ENCODE results near the gene CNNM4.
A peak's percentile ranks its signal among the peaks of the same experiment; 100 is the strongest.

Gene CNNM4

GRCh38 chr2:96760036-96760985 lies at the start of gene CNNM4:
Gene CNNM4, plus strand, starts transcription at chr2:96760902. Its CDS starts 98 bp downstream, at chr2:96761000.
- peak; percentile 94 for DNase-seq

- no peak for DNase-seq
Measured at GRCh38 chr2:96710985-96711384, 49.7 kb upstream of the CNNM4 start.

- no peak for DNase-seq
Measured at GRCh38 chr2:96715658-96716057, 45.0 kb upstream of the CNNM4 start.

GRCh38 chr2:96716388-96716787 lies 44.3 kb upstream of the CNNM4 start:
- no peak for DNase-seq

GRCh38 chr2:96726131-96726530 lies 34.6 kb upstream of the CNNM4 start:
- no peak for DNase-seq

GRCh38 chr2:96727431-96727830 lies 33.3 kb upstream of the CNNM4 start:
- DNase-seq = no peak

GRCh38 chr2:96729748-96730147 lies 31.0 kb upstream of the CNNM4 start:
- DNase-seq = no peak

- no peak for DNase-seq
Measured at GRCh38 chr2:96730212-96730611, 30.5 kb upstream of the CNNM4 start.

GRCh38 chr2:96733931-96734330 lies 26.8 kb upstream of the CNNM4 start:
- no peak for DNase-seq

GRCh38 chr2:96734880-96735583 lies 25.7 kb upstream of the CNNM4 start:
- DNase-seq = no peak

- no peak for DNase-seq
Measured at GRCh38 chr2:96737251-96737650, 23.5 kb upstream of the CNNM4 start.

GRCh38 chr2:96737831-96738230 lies 22.9 kb upstream of the CNNM4 start:
- no peak for DNase-seq

GRCh38 chr2:96739076-96739632 lies 21.5 kb upstream of the CNNM4 start:
- no peak for DNase-seq

GRCh38 chr2:96739633-96740428 lies 20.9 kb upstream of the CNNM4 start, which contains the start of gene LMAN2L:
Gene LMAN2L, minus strand, starts transcription at chr2:96740064. Its CDS starts 24 bp downstream, at chr2:96740040.
- peak; percentile 99 for DNase-seq

- no peak for DNase-seq
Measured at GRCh38 chr2:96747061-96747617, 13.6 kb upstream of the CNNM4 start.

GRCh38 chr2:96751800-96752199 lies 8.9 kb upstream of the CNNM4 start:
- DNase-seq = no peak

GRCh38 chr2:96753661-96754282 lies 6.9 kb upstream of the CNNM4 start:
- no peak for DNase-seq

- no peak for DNase-seq
Measured at GRCh38 chr2:96754317-96754716, 6.4 kb upstream of the CNNM4 start.

GRCh38 chr2:96756788-96757476 lies 3.8 kb upstream of the CNNM4 start:
- no peak for DNase-seq

- no peak for DNase-seq
Measured at GRCh38 chr2:96757477-96757860, 3.2 kb upstream of the CNNM4 start.

GRCh38 chr2:96758987-96759386 lies 1.7 kb upstream of the CNNM4 start:
- DNase-seq = no peak

Measured in activated CD4-positive, alpha-beta T cell treated with anti-CD3 and anti-CD28 coated beads for 48 hours (primary cell).